IPS DF 19.7 (cell line): ENCODE measurements around the gene C10orf120.

Experiments used
- DNase-seq: peaks from one replicate; pipeline ENCODE4 v3.0.0-alpha.2; 2013; ENCODE audit warnings: low read depth, low spot score

The C10orf120 gene

DNA sequence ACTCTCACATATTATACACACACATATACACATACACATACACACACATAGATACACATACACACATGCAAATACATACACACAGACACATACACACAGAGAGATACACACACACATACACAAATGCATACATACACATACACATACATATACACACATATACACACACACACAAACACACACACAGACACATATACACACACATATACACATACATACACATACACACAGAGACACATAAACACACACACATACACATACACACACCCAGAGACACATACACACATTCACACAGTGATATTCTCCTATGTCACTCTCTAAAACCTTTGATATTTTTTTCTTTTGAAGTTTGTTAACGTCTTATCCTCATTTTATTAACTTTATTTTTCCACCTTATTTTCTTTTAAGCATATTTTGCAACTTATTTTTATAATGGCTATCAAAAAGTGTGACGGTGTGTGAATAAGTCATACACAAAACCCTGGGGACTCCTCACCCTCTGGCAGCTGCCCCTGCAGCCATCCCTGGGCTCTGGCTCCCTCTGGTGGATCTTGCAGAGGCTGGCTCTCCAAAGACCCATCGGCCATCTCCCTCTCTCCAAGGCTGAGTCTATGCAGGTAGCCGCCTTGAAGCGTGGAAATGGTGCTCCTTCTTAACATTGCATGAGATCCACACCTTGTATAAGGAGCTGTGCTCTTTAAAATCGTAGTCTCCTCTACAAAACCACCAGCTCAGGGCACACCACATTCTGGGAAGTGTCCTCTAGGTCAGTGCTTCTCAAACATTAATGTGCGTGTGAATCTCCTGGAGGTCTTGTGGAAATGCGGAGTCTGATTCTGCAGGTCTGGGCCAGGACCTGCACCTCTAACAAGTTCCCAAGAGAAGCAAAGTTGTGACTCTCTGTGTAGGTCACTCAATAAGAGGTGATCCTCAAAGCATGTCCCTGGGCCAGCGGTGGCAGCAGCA is 4.1 kb upstream of the C10orf120 start:
- DNase-seq, result no peak

DNA sequence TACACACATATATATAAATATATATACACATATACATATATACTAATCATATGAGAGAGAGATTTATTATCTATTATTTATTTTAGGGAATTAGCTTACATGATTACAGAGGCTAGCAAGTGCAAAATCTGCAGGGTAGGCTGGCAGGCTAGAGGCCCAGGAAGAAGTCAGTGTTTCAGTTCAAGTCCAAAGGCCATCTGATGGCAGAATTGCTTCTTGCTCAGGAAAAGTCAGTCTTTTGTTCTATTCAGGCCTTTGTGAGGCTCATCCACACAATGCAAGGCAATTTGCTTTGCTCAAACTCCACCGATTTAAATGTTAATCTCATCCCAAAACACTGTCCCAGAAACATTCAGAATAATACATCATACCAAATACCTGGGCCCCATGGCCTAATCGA is 2.6 kb upstream of the C10orf120 start:
- DNase-seq, result no peak

DNA sequence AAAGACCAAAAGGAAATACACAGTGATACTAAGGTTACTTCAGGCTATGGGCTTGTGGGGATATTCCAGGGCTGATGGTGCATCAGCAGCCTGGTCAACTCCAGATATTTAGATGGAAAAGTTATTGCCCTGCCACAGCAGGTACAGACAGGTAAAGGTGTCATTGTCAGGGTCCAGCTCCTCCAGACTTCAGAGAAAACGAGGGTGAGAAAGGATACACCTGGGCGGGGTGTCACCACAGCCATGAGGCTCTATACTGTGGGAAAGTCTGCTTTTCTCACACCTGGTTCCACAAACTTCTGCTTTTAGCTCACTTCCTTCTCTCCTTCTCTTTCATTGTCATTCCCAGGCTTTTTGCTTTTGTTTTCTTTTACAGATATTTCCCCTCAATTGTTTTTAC is 2.0 kb upstream of the C10orf120 start:
- DNase-seq, result no peak

DNA sequence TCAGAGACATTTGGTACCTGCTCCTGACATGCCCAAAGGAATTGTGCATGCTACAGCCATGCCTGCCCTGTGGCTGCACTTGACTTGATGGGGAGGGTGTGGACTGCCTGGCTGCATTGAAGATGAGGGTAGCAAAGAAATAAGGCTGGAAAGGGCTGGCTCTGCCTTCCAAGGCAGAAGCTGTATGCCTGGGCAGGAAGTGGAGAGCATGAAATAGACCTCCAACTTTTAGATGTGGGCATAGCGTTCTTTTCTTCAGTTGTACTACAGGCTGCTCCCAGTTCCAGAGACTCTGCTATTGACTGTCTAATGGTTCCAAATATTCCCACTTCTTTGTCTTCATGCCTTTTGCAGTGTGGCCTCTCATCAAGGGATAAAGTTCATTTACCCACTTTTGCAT is 3.0 kb downstream of the C10orf120 start:
- DNase-seq, result no peak

DNA sequence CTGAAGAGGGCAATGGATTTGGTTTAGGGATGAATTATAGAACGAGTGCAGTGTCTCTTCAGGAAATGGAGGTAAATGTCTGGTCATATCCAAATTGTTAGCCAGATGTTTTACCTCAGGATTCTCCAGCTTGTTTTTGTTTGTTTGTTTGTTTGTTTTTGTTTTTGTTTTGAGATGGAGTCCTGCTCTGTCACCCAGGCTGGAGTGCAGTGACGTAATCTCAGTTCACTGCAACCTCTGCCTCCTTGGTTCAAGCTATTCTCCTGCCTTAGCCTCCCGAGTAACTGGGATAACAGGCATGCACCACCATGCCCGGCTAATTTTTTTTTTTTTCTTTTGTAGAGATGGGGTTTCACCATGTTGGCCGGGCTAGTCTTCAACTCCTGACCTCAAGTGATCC is 6.9 kb downstream of the C10orf120 start:
- DNase-seq, result no peak

DNA sequence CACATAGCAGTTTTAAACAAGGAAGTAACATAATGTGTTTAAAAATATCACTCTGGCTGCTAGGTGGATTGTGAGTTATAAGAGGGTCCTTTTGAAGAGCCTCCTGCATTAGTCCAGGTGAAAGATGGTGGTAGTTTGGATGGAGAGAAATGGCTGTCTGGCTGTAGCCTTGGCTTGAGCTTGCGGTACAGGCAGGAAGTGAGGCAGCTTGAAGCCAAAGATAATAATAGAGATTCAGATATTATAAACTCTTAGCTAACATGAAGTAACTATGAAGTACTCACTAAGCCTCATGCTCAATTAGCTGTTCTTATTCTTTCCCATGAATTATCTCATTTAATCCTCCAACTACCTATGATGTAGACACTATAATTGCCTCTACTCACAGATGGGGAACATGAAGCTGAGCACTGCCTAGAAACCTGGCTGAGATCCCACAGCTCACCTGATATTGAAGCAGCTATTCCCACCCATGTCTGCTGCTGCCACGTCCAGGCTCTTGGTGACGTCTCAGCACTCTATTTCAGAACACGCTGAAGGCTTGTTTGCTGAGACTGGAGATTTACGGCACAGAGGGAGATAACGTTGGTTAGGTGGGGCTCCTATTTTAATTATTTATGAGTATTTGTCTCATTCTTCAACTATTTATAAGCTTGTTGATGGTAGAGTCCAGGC is 10.4 kb downstream of the C10orf120 start:
- no peak for DNase-seq

DNA sequence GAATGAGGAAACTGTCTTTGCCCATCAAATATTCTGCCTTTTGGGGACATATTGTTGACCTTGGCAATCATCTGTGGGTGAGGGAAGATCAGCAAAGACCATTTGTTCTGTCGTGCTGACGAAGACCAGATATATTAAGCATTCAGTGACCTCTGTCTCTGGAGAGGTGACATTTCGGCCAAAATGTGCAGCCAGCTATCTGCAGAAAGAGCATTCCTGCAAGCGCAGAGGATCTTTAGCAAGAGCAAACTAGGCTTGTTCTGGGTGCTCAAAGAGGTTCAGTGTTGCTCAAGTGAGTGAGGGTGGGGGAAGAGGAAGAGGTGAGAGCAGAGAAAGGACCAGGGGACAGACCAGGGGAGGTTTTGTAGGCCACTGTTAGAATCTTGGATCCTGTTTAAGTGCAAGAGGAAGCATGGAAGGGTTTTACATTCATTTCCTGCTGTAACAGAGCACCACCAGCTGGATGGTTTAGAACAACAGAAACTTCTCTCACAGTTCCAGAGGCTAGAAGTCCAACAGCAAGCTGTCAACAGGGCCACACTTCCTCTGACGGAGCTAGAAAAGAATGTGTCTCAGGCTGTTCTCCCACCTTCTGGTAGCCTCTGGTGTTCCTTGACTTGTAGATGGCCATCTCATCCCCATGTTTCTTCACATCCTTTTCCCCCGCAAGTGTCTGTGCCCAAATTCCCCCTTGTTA is 11.2 kb downstream of the C10orf120 start:
- DNase-seq, result no peak

DNA sequence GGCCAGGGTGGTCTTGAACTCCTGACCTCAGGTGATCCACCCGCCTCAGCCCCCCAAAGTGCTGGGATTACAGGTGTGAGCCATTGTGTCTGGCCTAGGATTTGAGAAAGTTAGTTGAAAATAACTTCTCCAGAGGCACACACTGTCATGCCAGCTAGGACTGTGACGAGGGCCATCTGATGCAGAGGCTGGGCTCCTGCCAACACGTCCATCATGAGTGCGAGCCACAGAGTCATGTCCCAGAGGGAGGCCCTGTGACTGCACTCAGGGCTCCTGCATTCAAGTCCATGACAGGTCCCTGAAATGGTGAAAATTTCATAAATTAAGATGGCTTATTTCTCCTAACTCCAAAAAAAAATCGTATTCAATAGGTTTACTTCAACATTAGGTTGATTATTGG is 17.1 kb downstream of the C10orf120 start:
- DNase-seq, result no peak

DNA sequence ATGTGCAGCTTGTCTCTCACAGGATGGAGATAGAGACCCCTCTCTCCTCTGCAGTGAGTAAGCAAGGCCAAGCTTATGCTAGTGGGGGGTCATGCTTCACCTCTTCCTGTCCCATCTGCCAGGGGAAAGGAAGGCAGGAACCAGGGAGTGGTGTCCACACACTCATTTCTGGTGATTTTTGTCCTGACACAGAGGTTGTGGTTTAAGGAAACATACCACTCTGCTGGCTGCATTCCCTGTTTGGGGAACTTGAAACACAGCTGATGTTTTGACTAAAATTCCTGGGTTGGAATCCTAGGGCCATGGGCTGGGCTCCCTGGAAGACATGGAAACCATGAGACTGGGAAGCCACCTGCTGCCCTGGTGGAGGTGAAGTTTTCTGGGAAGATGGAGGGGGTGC is 21.4 kb downstream of the C10orf120 start:
- no peak for DNase-seq

DNA sequence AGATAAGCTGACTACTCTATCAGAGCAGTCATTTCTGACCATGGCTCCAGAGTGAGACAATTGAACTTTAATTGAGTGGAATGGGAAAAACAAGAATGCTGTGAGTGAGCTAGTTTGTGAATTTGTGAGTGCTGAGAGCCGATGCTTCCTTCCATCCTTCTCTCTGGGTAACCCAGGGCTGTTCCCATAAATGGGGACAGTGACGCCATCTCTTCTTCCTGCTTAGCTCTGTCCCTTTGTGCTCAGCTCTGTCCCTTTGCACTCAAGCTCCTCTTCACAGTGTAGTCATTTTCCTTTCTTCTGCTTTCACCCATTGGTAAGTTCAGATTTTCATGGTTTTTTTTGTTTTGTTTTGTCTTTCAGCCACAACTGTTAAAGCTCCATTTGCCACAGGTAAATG is 24.4 kb downstream of the C10orf120 start:
- no peak for DNase-seq

DNA sequence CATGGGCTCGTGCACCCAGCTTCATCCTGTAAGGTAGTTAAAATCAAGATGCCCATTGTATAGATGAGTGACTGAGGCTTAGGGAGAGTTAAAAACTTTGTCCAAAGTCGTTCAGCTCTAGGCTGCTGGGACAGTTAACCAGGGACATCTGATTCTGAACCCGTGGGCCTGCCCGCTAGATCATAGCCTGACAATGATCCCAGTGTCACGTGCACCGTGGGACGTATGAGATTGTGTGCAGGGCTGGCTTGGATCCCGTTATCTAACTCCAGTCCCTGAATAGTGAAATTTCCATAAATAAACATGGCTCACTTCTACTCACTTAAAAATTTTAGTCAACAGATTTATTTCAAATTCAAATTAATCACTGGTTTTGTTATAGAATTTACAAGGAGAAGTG is 24.9 kb downstream of the C10orf120 start:
- DNase-seq, result no peak

DNA sequence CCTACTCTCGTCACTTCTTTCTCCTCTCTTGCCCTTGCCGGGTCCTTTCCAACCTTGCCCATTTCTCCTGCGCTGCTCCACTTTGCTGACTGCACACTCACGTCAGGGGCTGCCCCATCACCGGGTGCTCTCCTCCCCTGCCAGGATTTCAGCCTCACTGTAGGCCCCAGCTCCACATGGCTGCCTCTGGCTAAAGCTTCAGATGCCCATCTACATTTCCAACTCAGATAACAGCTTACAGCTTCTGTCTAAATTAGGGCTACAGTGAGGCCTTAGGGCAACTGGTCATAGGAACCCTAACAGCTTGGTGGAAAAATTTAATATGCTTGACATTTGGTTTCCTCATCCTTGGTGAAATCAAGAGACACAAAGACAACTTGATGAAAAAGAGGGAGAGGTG is 25.9 kb downstream of the C10orf120 start:
- DNase-seq, result no peak

DNA sequence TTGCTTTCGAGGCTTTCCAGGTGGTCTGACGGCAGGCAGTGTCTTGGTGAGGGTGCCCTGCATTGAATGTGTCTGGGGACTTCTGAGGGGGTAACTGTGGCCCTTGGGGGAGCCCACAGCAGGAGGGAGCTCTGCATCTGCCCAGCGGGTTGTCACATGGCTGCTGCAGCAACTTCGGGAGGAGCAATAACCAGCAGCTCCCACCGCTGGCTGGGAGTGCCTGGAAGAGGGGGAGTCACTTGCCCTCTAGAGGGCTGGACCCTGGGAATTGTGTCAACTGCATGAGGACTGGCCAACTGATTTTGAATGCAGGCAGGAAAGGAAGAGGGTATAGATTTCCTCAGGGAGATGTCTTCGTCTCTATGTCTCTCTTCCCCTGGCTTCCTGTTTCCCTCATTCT is 26.4 kb downstream of the C10orf120 start:
- no peak for DNase-seq

DNA sequence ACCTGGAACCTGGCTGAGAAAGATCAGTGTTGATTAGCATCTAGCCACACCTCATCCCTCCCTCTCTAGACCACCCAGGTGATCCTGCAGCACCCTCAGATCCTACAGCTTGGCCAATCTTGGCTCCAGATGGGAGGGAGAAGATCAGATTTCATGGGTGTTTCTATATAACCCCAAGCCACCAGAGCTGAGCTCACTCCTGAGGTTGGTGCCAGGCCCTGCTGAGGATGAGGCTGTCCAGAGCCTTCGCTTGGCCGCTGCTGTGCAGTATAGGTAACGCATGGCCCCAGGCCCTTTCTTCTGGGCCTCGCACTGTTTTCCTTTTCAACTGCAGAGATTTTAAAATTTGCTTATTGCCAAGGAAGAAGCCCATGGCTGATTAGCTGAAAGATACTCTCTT is 27.0 kb downstream of the C10orf120 start:
- DNase-seq, result no peak

DNA sequence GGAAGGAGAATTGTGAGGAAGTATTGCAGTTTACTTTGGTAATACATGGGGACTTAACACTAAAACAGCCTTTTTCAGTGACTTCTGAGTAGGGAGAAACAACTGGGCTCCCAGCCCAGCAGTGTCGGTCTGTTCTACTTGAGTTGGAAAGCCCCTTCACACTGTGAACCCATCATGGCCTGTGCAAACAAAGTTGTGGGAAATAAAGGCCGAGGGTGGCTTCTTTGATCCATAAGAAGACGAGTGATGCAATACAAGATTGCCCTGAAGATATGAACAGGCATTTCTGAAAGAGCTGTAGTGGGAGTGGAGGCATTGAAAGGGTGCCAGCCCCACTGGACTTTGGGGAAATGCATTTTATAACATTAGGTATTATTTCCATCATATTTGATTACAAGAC is 28.3 kb downstream of the C10orf120 start:
- no peak for DNase-seq

DNA sequence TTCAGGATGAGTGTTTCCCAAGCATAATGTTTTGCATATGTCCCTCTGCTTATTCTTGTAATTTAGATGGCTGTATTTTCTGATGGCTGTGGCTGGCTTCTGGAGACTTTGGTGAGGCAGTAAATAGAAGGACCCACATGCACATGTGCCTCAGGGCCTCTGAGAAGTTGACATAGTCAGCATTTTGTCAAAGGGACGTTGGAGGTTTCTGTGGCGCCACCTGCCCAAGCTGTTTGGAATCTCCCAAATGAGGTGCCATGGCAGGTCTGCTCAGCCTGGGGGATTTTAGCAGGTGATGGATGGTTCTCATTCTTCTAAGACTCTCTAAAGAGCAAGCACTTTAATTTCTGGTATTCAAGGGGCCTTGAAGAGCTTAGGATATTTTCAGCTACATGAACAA is 29.8 kb downstream of the C10orf120 start:
- DNase-seq, result no peak

DNA sequence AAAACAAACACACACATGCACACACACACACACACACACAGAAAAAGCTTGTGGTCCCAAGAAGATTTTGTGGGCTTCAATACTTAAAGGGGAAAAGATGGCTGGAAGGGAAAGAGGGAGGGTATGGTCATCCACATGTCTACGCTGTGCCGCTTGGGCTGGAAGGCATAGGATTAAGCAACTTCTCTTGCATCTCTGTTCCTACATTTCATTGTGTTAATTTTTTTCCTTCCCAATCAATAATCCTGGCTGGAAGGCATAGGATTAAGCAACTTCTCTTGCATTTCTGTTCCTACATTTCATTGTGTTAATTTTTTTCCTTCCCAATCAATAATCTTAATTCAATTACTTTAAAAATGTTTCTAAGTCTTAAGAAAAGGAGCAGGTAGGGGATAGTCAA is 30.6 kb downstream of the C10orf120 start:
- no peak for DNase-seq

DNA sequence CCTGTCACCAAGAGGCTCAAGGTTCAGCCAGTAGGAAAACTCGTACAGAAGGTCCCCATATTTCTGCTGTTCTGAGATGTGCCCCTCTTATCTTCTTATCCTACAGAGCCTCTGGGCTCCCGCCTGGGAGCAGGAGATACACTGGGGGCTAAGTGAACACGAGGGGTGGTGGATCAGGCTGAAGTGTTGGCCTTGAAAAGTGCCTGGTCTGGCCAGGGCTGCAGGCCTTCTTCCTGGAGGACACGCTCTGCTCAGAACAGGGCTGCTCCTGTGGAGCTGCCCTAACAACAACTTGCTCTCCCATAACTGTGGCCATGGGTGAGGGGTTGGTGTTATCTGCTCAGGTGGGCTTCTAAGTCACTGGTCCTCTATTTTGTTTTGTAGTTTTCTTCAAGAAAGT is 33.7 kb downstream of the C10orf120 start:
- no peak for DNase-seq

DNA sequence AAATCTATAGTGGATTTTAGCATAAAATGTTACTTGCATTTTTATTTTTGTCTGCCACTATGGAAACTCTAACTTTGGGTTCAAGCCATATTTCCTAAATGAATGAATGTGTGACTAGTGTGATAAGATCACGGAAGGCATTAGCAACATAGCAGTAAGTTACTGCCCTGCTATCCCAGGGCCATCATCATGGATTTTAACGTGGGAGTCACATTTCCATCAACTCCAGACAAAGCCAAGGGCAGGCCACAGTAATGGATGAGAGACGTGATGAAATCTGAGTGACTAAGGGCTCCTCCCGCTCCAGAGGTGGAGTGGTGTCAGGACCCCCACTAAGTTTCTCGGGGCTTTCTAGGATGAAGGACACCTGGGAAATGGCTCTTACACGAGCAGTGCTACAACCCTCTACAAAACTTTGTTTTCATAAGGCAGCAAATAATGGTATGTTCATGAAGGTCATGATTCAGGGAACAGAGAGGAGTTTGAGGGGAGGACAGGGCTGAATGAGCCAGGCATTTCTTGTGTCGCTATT is 34.3 kb downstream of the C10orf120 start:
- DNase-seq, result no peak

DNA sequence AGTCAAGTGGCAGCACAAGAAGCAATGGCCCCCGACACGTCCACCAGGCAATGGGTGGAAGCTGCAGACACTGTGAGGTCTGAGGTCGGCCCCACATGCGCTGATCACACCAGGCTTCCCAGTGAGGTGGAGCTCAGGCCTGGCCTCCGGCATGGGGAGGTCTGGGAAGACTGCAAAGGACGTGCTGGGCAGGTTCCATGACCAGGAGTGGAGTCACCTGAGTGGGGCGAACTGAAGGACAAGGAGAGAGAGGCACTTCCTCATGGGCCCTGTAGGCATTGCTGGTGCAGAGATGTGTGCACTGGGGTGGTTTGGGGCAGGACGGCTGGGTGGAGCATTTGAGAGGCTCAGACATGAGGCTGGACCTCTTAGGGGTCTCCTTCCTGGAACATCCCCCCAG is 35.1 kb downstream of the C10orf120 start:
- no peak for DNase-seq

DNA sequence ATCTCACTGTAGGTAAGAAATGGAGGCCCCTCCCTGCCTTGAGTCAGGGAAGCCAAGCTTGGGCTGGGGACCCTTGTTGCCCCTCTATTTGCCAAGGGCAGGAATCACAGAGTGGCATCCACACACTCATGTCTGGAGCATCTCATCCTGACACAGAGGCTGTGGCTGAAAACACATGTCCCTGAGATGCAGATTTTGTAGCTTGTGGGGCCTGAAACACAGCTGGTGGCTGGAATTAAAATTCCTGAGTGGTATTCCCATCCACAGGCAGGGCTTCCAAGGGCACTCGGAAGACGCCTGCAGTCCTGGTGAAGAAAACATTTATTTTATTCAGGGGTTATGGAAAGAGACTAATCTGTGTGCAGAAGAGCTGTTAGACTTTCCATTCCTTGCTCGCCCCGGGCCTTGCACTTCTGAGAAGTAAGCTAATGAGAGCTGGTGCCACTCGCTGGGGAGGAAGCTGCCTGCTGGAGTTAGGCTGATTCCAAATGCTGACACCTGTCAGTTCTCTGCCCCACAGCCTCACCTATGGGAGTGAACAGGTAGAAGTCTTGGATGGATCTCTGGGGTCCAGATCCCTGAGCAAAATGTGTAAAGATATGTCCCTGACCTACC is 36.0 kb downstream of the C10orf120 start:
- no peak for DNase-seq

DNA sequence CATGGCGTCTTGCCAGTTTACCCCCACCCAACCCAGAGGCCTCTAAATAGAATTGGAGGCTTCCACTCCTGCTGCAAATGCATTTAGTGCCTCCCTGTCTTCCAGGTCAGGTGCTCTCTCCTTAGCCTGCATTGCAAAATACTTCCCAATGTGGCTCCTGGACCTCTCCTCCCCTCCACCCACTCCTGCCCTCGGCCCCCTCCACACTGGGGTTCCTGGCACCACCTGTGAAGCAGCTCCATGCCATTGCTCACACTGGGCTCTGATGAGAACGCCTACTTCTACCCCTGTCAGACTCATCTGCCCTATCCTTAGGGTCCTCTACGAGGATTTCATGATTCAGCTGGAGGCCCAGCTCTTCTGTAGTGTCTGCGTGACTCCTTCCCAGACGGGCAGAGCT is 37.4 kb downstream of the C10orf120 start:
- no peak for DNase-seq
